Activated gamma-delta T cell treated with Interleukin-2 at 50 U/mL for 16 hours (primary cell): Measurements from ENCODE around the gene MVB12A.
A peak's percentile ranks its signal among the peaks of the same experiment; 100 is the strongest.

ENCODE experiments used
- DNase-seq: peaks from one replicate; pipeline ENCODE4 v3.0.0-alpha.2; 2020

The MVB12A gene

GRCh38 chr19:17447704-17448130 is 27.9 kb downstream of the MVB12A start:
- DNase-seq = no peak

- DNase-seq = peak; percentile 36
These were observed 28.5 kb downstream of the MVB12A start, which contains the start of gene TMEM221 for GRCh38 chr19:17448131-17448967. TSS of gene TMEM221 (minus strand) at chr19:17448668. CDS start at chr19:17448462, 206 bp downstream.

- no peak for DNase-seq
These were observed 30.6 kb downstream of the MVB12A start for GRCh38 chr19:17450264-17451075.

GRCh38 chr19:17451820-17452219 is 32.0 kb downstream of the MVB12A start:
- DNase-seq = no peak

- no peak for DNase-seq
These were observed 34.8 kb downstream of the MVB12A start for GRCh38 chr19:17454576-17455071.

GRCh38 chr19:17455308-17456123 is 35.7 kb downstream of the MVB12A start:
- DNase-seq = no peak

- no peak for DNase-seq
These were observed 36.3 kb downstream of the MVB12A start for GRCh38 chr19:17456127-17456526.

GRCh38 chr19:17457616-17458015 is 37.8 kb downstream of the MVB12A start:
- no peak for DNase-seq

GRCh38 chr19:17458970-17459369 is 39.1 kb downstream of the MVB12A start:
- no peak for DNase-seq

GRCh38 chr19:17460372-17461230 is 40.8 kb downstream of the MVB12A start, which contains the start of gene NXNL1:
TSS of gene NXNL1 (minus strand) at chr19:17460926. CDS start at chr19:17460869, 57 bp downstream.
- no peak for DNase-seq

GRCh38 chr19:17466487-17466850 is 46.6 kb downstream of the MVB12A start:
- DNase-seq = no peak

GRCh38 chr19:17467471-17468301 is 47.8 kb downstream of the MVB12A start:
- no peak for DNase-seq

GRCh38 chr19:17468302-17469091 is 48.6 kb downstream of the MVB12A start:
- no peak for DNase-seq

GRCh38 chr19:17469092-17469480 is 49.2 kb downstream of the MVB12A start:
- no peak for DNase-seq

- peak; percentile 95 for DNase-seq
These were observed 49.7 kb downstream of the MVB12A start for GRCh38 chr19:17469481-17470067.

- peak; percentile 87 for DNase-seq
These were observed 50.4 kb downstream of the MVB12A start, which contains the start of gene SLC27A1 for GRCh38 chr19:17470068-17470841. TSS of gene SLC27A1 (plus strand) at chr19:17470524. CDS start at chr19:17470541, 17 bp downstream.

GRCh38 chr19:17471410-17472125 is 51.7 kb downstream of the MVB12A start:
- no peak for DNase-seq

- DNase-seq = no peak
These were observed 53.2 kb downstream of the MVB12A start for GRCh38 chr19:17473041-17473440.
